Kidney (tissue), 14 donors: ENCODE results near the gene ANKRD11. TPM values are rescaled to one million over a fixed set of nuclear protein-coding genes. Genes with fewer than 3 reads are reported as not detected.

ENCODE experiments used
- DNase-seq, 5 donors: peaks; one replicate each; pipeline ENCODE4 v3.0.0-alpha.2; 2013 to 2020
- FAIRE-seq: peaks from 2 replicates; lab custom pipeline; 2012; peaks lifted over from hg19 to GRCh38; lab: Jason Lieb, UNC
- H3K27ac ChIP-seq, 2 donors: one replicate each; pipeline ENCODE4 v1.7.0; 2013; ENCODE audit warnings: low read depth in 2 of 2, low read length in 2 of 2, inconsistent platforms in 1 of 2
- H3K27me3 ChIP-seq: one replicate; pipeline ENCODE4 v1.7.1; 2013; ENCODE audit warnings: low read length, inconsistent platforms; ENCODE audit not compliant: control insufficient read depth, insufficient read depth
- H3K36me3 ChIP-seq, 3 donors: one replicate each; pipeline versions ENCODE4 v1.7.0 to v1.7.1; 2013; ENCODE audit warnings: low read length in 3 of 3, control low read depth in 1 of 3, inconsistent platforms in 1 of 3; ENCODE audit not compliant: insufficient read depth in 3 of 3, control insufficient read depth in 2 of 3
- H3K4me1 ChIP-seq, 3 donors: one replicate each; pipeline versions ENCODE4 v1.7.0 to v1.7.1; 2013; ENCODE audit warnings: low read length in 3 of 3, inconsistent platforms in 1 of 3, low read depth in 1 of 3; ENCODE audit not compliant: control insufficient read depth in 2 of 3, insufficient read depth in 2 of 3
- H3K4me3 ChIP-seq, 3 donors: one replicate each; pipeline versions ENCODE4 v1.7.0 to v1.8.1; 2013; ENCODE audit warnings: low read length in 3 of 3, control low read depth in 1 of 3, inconsistent platforms in 1 of 3
- H3K9ac ChIP-seq, 3 donors: one replicate each; pipeline versions ENCODE4 v1.7.0 to v1.7.1; 2013; ENCODE audit warnings: low read length in 3 of 3, control low read depth in 1 of 3, inconsistent platforms in 1 of 3
- H3K9me3 ChIP-seq, 3 donors: one replicate each; pipeline versions ENCODE4 v1.7.0 to v1.7.1; 2013; ENCODE audit warnings: low read length in 3 of 3, control low read depth in 1 of 3, inconsistent platforms in 1 of 3; ENCODE audit not compliant: control insufficient read depth in 2 of 3, insufficient read depth in 1 of 3
- CTCF ChIP-seq: IDR thresholded peaks from 3 replicates; pipeline ENCODE4 v1.5.1; 2012; ENCODE audit warnings: mild to moderate bottlenecking, moderate library complexity, borderline replicate concordance; ENCODE audit not compliant: insufficient read depth; ENCODE audit errors: extremely low read depth
- intact Hi-C: fragments of 100-400 bp; cut with DNase I; formaldehyde crosslinking; loops from one replicate; pipeline ENCODE4 v1.11.1; 2022
- polyA plus RNA-seq: library from polyadenylated mRNA; stranded (reverse); fragments of 350-450 nt; fragmentation: Illumina TruSeq; extraction: RNeasy Lipid Tissue Mini Kit (QIAGEN cat#74804); gene quantifications from one replicate; pipeline ENCODE4 v1.2.3, GENCODE V29; 2014; ENCODE audit warnings: low read depth, low replicate concordance; ENCODE audit not compliant: insufficient read depth
- total RNA-seq: library from RNA; stranded (reverse); fragmentation: NEBNext Ultra II Directional; extraction: Animal tissue kit (Norgen Biotek cat#: 25700); gene quantifications from one replicate; pipeline ENCODE4 v1.2.1, GENCODE V29; 2021
- donor health status: control.
- donor health status: control.
- donor health status: control.
- donor health status: control.
- donor health status: control.
- donor health status: DM: yes; HTN: yes; CAD: no.
- donor health status: Normal renal cell carcinoma (clear cell type).

Gene ANKRD11
- total and polyA plus RNA-seq, 2 donors from 2014 or later, result 36.2 to 154 TPM

GRCh38 chr16:89412811-89413210, 77.5 kb downstream of the ANKRD11 start:
- Histone ChIP-seq H3K27ac (no peak overlapping the region), H3K27me3 (no peaks in the 10 kb centered on the region), H3K9me3 (no peaks in the 10 kb centered on the region), H3K9ac (no peak overlapping the region), H3K36me3 (no peaks in the 10 kb centered on the region), H3K4me1 (peaks cover 4 to 52% (median 52%) of the 10 kb centered on the region in 3 donors), H3K4me3 (no peak overlapping the region)
- no peak for TF ChIP-seq CTCF
- intact Hi-C loops, result no loop called here
- DNase-seq (peak in 1 of 5 donors; percentile 76), FAIRE-seq (no peak)

- Histone ChIP-seq H3K9me3 (no peaks in the 10 kb centered on the region), H3K36me3 (no peaks in the 10 kb centered on the region), H3K9ac (no peak overlapping the region), H3K27ac (no peak overlapping the region), H3K4me1 (peaks cover 4 to 52% (median 52%) of the 10 kb centered on the region in 3 donors), H3K27me3 (no peaks in the 10 kb centered on the region), H3K4me3 (no peak overlapping the region)
- TF ChIP-seq CTCF, result no peak
- intact Hi-C loops, result no loop called here
- DNase-seq (peak in 1 of 5 donors; percentile 46), FAIRE-seq (no peak)
Measured at GRCh38 chr16:89411335-89411850, 79.0 kb downstream of the ANKRD11 start.

- H3K9me3 ChIP-seq, result no peaks in the 10 kb centered on the region
- peak overlapping the region in 1 of 2 donors; percentile 23 for H3K27ac ChIP-seq
- no peaks in the 10 kb centered on the region for H3K36me3 ChIP-seq
- H3K27me3 ChIP-seq, result no peaks in the 10 kb centered on the region
- TF ChIP-seq CTCF, result no peak
- FAIRE-seq (no peak), DNase-seq (peak; percentile 53 to 89 (median 61))
- intact Hi-C loops, result no loop called here
- H3K4me3 ChIP-seq, result no peak overlapping the region
- peaks cover 4 to 53% (median 49%) of the 10 kb centered on the region in 3 donors for H3K4me1 ChIP-seq
- H3K9ac ChIP-seq, result no peak overlapping the region
Measured at GRCh38 chr16:89410794-89411309, 79.5 kb downstream of the ANKRD11 start.

- Histone ChIP-seq H3K27ac (peak overlapping the region in 1 of 2 donors; percentile 23), H3K9ac (no peak overlapping the region), H3K4me3 (no peak overlapping the region), H3K27me3 (no peaks in the 10 kb centered on the region), H3K36me3 (no peaks in the 10 kb centered on the region), H3K4me1 (peaks cover 4 to 53% (median 49%) of the 10 kb centered on the region in 3 donors), H3K9me3 (no peaks in the 10 kb centered on the region)
- intact Hi-C loops, result no loop called here
- TF ChIP-seq CTCF, result no peak
- FAIRE-seq (no peak), DNase-seq (peak in 1 of 5 donors; percentile 21)
Measured at GRCh38 chr16:89410322-89410721, 80.0 kb downstream of the ANKRD11 start.
